Measurements from ENCODE around the gene LARP1. TPM values are rescaled to one million over a fixed set of nuclear protein-coding genes. Genes with fewer than 3 reads are reported as not detected.

Gene LARP1
- total RNA-seq, 1 donor from 2014 or later = 338 TPM

DNA sequence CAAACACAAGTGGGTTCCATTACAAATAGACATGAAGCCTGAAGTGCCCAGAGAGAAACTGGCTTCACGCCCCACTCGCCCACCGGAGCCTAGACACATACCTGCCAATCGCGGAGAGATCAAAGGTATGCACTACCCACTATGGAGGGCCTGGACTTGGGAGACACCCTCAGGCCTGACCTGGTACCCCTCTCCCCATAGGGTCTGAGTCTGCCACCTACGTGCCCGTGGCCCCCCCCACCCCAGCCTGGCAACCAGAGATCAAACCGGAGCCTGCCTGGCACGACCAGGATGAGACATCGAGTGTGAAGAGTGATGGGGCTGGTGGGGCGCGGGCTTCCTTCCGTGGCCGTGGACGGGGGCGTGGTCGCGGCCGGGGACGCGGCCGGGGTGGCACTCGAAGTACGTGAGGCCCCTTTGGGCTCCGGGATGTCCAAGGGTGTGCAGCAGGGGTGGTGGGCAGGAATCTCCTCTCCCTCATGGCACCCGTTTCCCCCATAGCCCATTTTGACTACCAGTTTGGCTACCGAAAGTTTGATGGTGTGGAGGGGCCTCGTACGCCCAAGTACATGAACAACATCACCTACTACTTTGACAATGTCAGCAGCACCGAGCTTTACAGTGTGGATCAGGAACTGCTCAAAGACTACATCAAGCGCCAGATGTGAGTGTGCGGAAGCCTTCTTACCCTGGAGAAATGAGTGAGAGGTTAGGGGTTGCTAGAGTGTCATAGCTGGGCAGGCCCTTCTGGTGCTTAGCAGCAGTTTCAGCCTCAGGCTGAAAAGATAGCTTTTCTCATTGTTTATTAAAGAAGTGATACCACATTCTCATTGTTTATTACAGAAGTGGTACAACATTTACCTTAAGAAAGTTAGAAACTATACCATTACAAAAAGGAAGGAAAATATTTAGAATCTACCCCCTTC is 38.7 kb downstream of the LARP1 start:
- no peak for DNase-seq (ENCODE audit: low spot score)
- H3K27me3 Mint-ChIP-seq (ENCODE audit: insufficient read depth) = no peaks in the 10 kb centered on the region
- no peaks in the 10 kb centered on the region for H3K9me3 Mint-ChIP-seq
- intact Hi-C loops (cut with micrococcal nuclease) = loop anchor here (2.0 kb wide), 1 partner anchor 19 kb away; no protein-coding TSS in a partner anchor
- no peak overlapping the region for H3K27ac Mint-ChIP-seq
- H3K4me1 Mint-ChIP-seq (ENCODE audit: low read depth) = peaks cover 12% of the 10 kb centered on the region
- peaks cover 48% of the 10 kb centered on the region for H3K36me3 Mint-ChIP-seq (ENCODE audit: low read depth)
- H3K4me3 Mint-ChIP-seq = no peak overlapping the region

DNA sequence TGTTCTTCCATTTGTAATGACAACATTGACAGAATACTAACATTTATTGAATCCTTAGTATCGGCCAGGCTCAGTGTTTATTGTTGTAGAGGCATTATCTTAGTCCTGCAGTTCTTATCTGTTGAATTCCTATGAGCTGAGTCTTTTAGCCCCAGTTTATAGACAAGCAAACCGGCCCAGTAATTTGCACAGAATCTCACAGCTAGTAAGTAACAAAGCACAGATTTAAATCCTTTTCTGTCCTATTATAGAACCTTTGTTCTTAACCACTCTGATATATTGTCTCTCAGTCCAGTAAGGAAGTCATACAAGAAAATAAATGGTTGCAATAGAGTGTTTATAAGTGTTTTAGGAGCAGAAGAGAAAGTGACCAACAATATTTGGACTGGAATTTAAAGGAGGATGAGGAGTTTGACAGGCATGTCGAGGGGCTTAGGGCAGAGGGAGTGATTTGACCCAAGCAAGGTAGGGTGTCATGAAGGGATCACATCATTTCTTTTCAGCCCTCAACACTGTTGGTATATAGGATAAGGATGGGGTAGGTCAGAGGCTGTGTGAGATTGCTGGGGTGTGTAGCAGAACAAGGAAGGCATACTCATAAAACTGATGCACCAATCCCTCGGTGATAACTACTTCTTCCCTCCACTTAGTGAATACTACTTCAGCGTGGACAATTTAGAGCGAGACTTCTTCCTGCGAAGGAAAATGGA is 39.5 kb downstream of the LARP1 start:
- Mint-ChIP-seq H3K27me3 (ENCODE audit: insufficient read depth) (no peaks in the 10 kb centered on the region), H3K9me3 (no peaks in the 10 kb centered on the region), H3K36me3 (ENCODE audit: low read depth) (peaks cover 54% of the 10 kb centered on the region), H3K27ac (no peak overlapping the region), H3K4me1 (ENCODE audit: low read depth) (peaks cover 18% of the 10 kb centered on the region), H3K4me3 (no peak overlapping the region)
- no peak for DNase-seq (ENCODE audit: low spot score)
- intact Hi-C loops (cut with micrococcal nuclease) = no loop called here

DNA sequence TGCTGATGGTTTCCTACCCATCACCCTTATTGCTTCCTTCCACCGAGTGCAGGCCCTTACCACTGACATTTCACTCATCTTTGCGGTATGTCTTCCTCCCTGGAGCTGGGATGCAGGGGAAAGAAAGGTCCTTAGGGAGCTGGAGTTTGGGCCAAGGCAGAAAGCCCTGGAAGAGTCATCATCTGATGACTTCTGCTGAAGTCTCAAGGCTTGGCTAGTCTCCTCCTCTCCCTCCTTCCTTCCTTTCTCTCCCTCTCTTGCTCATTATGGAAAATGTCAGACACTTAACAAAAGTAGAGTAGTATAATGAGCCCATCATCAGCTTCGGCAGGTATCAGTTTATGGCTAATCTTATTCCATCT is 40.0 kb downstream of the LARP1 start:
- no peak overlapping the region for H3K4me3 Mint-ChIP-seq
- peaks cover 56% of the 10 kb centered on the region for H3K36me3 Mint-ChIP-seq (ENCODE audit: low read depth)
- no peak overlapping the region for H3K27ac Mint-ChIP-seq
- intact Hi-C loops (cut with micrococcal nuclease) = no loop called here
- no peaks in the 10 kb centered on the region for H3K27me3 Mint-ChIP-seq (ENCODE audit: insufficient read depth)
- no peaks in the 10 kb centered on the region for H3K9me3 Mint-ChIP-seq
- peaks cover 23% of the 10 kb centered on the region for H3K4me1 Mint-ChIP-seq (ENCODE audit: low read depth)
- DNase-seq (ENCODE audit: low spot score) = no peak

DNA sequence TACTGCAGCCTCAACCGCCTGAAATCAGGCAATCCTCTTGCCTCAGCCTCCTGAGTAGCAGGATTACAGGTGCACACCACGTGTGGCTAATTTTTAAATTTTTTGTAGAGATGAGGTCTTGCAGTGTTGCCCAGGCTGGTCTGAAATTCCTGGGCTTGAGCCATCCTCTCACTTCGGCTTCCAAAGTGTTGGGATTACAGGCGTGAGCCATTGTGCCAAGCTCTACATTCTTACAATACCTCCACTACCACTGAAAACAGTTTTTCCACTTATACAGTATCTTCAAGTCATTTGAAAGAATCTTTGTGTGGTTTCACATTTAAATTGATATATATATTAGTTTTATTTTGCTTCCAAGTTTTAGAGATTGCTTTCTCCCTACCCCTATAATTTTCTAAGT is 42.6 kb downstream of the LARP1 start:
- Mint-ChIP-seq H3K36me3 (ENCODE audit: low read depth) (peaks cover 66% of the 10 kb centered on the region), H3K9me3 (no peaks in the 10 kb centered on the region), H3K27me3 (ENCODE audit: insufficient read depth) (no peaks in the 10 kb centered on the region), H3K4me1 (ENCODE audit: low read depth) (peaks cover 29% of the 10 kb centered on the region), H3K27ac (no peak overlapping the region), H3K4me3 (no peak overlapping the region)
- no peak for DNase-seq (ENCODE audit: low spot score)
- intact Hi-C loops (cut with micrococcal nuclease) = no loop called here

DNA sequence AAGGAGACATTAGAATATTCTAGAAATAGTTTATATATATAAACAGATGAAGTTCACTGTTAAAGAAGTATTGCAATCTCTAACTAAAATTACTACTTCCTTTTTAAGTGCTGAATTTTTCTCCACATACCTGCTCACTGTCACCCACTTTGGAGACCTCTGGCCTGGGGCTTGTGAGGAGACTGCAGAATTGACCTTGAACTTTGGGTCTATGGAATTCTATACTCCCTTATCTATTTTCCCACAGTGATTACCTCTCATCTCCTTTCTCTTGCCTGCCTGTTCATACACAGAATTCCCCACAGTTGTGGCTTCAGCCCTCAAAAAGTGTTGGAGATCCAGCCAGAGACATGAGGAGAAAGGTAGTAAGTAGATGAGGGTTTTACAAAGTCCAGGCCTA is 45.4 kb downstream of the LARP1 start:
- Mint-ChIP-seq H3K27me3 (ENCODE audit: insufficient read depth) (no peaks in the 10 kb centered on the region), H3K27ac (no peak overlapping the region), H3K9me3 (no peaks in the 10 kb centered on the region), H3K4me1 (ENCODE audit: low read depth) (peaks cover 30% of the 10 kb centered on the region), H3K4me3 (no peak overlapping the region), H3K36me3 (ENCODE audit: low read depth) (peaks cover 67% of the 10 kb centered on the region)
- intact Hi-C loops (cut with micrococcal nuclease) = no loop called here
- DNase-seq (ENCODE audit: low spot score) = no peak

DNA sequence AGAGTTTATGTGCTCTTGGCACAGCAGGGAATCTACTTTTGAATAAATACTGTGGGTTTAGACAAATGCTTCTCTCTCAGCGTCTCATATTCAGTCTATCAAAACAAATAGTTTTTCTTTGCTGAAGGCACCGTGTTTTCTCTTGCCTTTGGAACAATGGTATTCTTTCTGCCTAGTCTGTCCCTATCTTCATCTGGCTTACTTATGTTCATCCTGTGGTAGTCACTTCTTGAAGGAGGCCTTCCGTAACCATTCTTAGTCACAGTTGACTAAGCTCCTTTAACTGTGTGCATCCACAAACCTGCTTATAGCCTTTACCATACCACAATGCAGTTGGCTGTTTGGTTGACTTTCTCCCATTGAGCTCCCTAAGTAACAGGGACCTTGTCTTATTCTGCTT is 45.9 kb downstream of the LARP1 start:
- Mint-ChIP-seq H3K4me3 (no peak overlapping the region), H3K9me3 (no peaks in the 10 kb centered on the region), H3K36me3 (ENCODE audit: low read depth) (peaks cover 71% of the 10 kb centered on the region), H3K27me3 (ENCODE audit: insufficient read depth) (no peaks in the 10 kb centered on the region), H3K4me1 (ENCODE audit: low read depth) (peaks cover 30% of the 10 kb centered on the region), H3K27ac (no peak overlapping the region)
- no peak for DNase-seq (ENCODE audit: low spot score)
- intact Hi-C loops (cut with micrococcal nuclease) = no loop called here

DNA sequence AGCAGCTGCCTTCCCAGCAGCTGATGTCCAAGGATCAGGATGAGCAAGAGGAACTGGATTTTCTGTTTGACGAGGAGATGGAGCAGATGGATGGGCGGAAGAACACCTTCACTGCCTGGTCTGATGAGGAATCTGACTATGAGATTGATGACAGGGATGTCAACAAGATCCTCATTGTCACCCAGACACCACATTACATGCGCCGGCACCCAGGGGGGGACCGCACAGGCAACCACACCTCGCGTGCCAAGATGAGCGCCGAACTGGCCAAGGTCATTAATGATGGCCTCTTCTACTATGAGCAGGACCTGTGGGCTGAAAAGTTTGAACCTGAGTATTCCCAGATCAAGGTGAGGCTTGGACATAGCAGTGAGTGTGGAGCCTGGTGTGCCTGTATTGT is 46.9 kb downstream of the LARP1 start:
- intact Hi-C loops (cut with micrococcal nuclease) = no loop called here
- Mint-ChIP-seq H3K4me1 (ENCODE audit: low read depth) (peaks cover 23% of the 10 kb centered on the region), H3K27me3 (ENCODE audit: insufficient read depth) (no peaks in the 10 kb centered on the region), H3K9me3 (no peaks in the 10 kb centered on the region), H3K36me3 (ENCODE audit: low read depth) (peaks cover 64% of the 10 kb centered on the region), H3K4me3 (no peak overlapping the region), H3K27ac (no peak overlapping the region)
- DNase-seq (ENCODE audit: low spot score) = no peak

DNA sequence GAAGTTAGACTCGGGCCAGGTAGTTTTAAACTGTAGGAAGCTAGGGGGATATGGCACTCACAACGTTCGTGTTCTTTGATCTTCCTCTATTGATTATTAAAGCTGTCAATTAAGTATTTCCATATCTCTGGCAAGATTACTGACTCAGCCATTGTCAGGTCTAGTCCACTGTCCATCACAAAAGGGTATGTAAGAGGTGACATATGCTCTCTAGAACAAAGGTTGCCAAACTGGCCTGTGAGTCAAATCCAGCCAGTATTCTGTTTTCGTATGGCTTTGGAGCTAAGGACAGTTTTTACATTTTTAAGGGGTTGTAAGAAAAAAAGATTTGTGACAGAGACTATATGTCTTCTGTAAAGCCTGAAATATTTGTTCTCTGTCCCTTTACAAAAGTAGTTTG is 51.0 kb downstream of the LARP1 start:
- H3K36me3 Mint-ChIP-seq (ENCODE audit: low read depth) = peaks cover 63% of the 10 kb centered on the region
- H3K4me3 Mint-ChIP-seq = no peak overlapping the region
- intact Hi-C loops (cut with micrococcal nuclease) = no loop called here
- H3K9me3 Mint-ChIP-seq = no peaks in the 10 kb centered on the region
- no peaks in the 10 kb centered on the region for H3K27me3 Mint-ChIP-seq (ENCODE audit: insufficient read depth)
- peak overlapping the region; percentile 54 for H3K27ac Mint-ChIP-seq
- H3K4me1 Mint-ChIP-seq (ENCODE audit: low read depth) = peaks cover 8% of the 10 kb centered on the region
- DNase-seq (ENCODE audit: low spot score) = no peak

DNA sequence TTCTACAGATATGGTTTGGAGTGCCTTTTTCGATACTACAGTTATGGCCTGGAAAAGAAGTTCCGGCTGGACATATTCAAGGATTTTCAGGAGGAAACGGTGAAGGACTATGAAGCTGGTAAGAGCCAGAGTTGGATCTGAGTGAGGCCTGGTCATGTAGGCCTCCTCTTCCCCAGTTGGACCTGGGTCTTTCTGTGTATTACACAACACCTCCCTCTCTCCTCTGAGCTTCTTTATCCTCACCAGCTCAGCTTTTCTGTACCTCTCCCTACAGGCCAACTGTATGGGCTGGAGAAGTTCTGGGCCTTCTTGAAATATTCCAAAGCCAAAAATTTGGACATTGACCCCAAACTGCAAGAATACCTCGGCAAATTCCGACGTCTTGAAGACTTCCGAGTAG is 56.1 kb downstream of the LARP1 start:
- peaks cover 61% of the 10 kb centered on the region for H3K36me3 Mint-ChIP-seq (ENCODE audit: low read depth)
- DNase-seq (ENCODE audit: low spot score) = no peak
- intact Hi-C loops (cut with micrococcal nuclease) = no loop called here
- peaks cover 36% of the 10 kb centered on the region for H3K4me1 Mint-ChIP-seq (ENCODE audit: low read depth)
- no peaks in the 10 kb centered on the region for H3K27me3 Mint-ChIP-seq (ENCODE audit: insufficient read depth)
- no peaks in the 10 kb centered on the region for H3K9me3 Mint-ChIP-seq
- H3K27ac Mint-ChIP-seq = no peak overlapping the region
- H3K4me3 Mint-ChIP-seq = no peak overlapping the region

DNA sequence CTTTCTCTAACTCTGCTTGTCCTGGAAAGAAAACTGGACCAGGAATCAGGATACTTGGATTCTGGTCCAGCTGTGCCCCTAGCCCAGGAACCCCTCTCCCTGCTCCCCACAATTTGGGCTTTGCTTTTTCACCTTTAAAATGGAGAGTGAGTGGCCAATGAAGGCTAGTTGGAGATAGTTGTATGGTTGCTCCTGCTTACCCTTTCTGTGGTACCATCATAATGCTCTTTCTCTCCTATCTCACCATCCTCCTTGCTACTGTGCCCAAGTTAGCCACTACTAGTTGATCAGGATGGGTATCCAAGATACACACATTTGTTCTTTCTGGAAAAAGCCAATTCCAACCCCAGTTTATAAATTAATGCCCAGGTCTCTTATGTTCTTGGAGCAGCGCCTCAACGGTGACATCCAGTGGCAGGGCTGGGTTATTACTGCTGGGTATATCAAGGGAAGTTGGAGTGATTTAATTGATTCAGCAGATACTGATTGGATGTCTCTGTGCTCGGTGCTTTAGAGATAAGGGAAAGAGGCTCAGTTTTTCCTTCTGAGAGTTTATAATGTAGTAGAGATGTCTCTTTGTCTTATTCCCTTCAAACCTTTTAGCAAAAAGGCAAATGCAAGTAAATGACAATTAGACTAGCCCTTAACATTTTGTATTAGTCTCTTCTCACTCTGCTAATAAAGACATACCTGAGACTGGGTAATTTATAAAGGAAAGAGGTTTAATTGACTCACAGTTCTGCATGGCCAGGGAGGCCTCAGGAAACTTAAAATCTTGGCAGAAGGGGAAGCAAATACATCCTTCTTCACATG is 56.7 kb downstream of the LARP1 start:
- Mint-ChIP-seq H3K9me3 (no peaks in the 10 kb centered on the region), H3K27ac (no peak overlapping the region), H3K27me3 (ENCODE audit: insufficient read depth) (no peaks in the 10 kb centered on the region), H3K4me1 (ENCODE audit: low read depth) (peaks cover 42% of the 10 kb centered on the region), H3K36me3 (ENCODE audit: low read depth) (peaks cover 67% of the 10 kb centered on the region), H3K4me3 (no peak overlapping the region)
- peak; percentile 37 for DNase-seq (ENCODE audit: low spot score)
- intact Hi-C loops (cut with micrococcal nuclease) = loop anchor here (1.0 to 2.0 kb wide), 5 partner anchors 19 to 162 kb away; partner anchors contain the start of genes CNOT8 and LARP1

DNA sequence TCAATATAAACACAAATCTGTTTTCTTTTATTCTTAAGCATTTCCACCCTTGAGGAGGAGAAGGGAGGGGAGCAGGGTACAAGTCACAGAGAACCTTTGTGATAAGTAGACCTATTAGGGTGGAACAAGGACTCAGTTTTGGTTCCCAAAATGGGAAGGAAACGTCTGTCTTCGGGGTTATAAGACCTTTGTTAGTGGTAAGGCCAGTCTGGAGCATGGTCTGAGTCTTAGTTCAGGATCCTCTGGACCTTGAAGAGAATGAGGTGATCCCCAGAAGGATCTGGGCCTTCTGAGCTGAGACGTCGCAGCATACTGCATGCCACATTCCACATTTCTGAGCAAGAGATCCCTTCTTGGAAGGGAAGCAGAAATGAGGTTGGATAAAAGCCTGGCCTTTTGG is 58.0 kb downstream of the LARP1 start:
- Mint-ChIP-seq H3K4me3 (no peak overlapping the region), H3K9me3 (no peaks in the 10 kb centered on the region), H3K27me3 (ENCODE audit: insufficient read depth) (no peaks in the 10 kb centered on the region), H3K27ac (no peak overlapping the region), H3K4me1 (ENCODE audit: low read depth) (peaks cover 50% of the 10 kb centered on the region), H3K36me3 (ENCODE audit: low read depth) (peaks cover 70% of the 10 kb centered on the region)
- DNase-seq (ENCODE audit: low spot score) = no peak
- intact Hi-C loops (cut with micrococcal nuclease) = loop anchor here (2.0 kb wide), 1 partner anchor 20 kb away; no protein-coding TSS in a partner anchor

DNA sequence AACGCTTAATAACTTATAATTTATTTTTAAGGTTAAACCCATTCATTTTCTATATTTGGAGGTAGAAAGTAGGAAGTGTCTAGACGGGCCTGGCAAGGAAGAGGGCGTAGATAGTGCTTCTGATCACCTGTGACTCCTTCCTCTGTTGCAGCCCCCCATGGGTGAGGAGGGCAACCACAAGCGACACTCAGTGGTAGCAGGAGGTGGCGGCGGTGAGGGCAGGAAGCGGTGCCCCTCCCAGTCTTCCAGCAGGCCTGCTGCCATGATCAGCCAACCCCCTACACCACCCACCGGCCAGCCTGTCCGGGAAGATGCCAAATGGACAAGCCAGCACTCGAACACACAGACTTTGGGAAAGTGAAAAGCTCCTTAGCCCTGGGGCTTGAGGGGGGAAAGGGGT is 58.6 kb downstream of the LARP1 start:
- Mint-ChIP-seq H3K4me1 (ENCODE audit: low read depth) (peaks cover 56% of the 10 kb centered on the region), H3K27me3 (ENCODE audit: insufficient read depth) (no peaks in the 10 kb centered on the region), H3K4me3 (no peak overlapping the region), H3K27ac (peak overlapping the region; percentile 52), H3K36me3 (ENCODE audit: low read depth) (peaks cover 65% of the 10 kb centered on the region), H3K9me3 (no peaks in the 10 kb centered on the region)
- intact Hi-C loops (cut with micrococcal nuclease) = loop anchor here (2.0 kb wide), 1 partner anchor 21 kb away; no protein-coding TSS in a partner anchor
- no peak for DNase-seq (ENCODE audit: low spot score)
